Breast epithelium (tissue), 4 donors: ENCODE results near the gene SCUBE2. TPM values are rescaled to one million over a fixed set of nuclear protein-coding genes. Genes with fewer than 3 reads are reported as not detected.

Experiments
- DNase-seq, 2 donors: peaks; one replicate each; pipeline ENCODE4 v3.0.0-alpha.2; 2019; ENCODE audit warnings: low spot score in 2 of 2
- H3K27ac ChIP-seq, 2 donors: fragments of 200-600 bp; sonication (generic) in 1 of 2; one replicate each; pipeline ENCODE4 v1.5.1; 2016 to 2019; ENCODE audit warnings: mild to moderate bottlenecking in 1 of 2
- H3K27me3 ChIP-seq, 2 donors: fragments of 200-600 bp; sonication (generic) in 1 of 2; one replicate each; pipeline versions ENCODE4 v1.5.1 to v1.6.0; 2017 to 2019; ENCODE audit warnings: control low read depth in 1 of 2, mild to moderate bottlenecking in 1 of 2
- H3K36me3 ChIP-seq: fragments of 200-600 bp; one replicate; pipeline ENCODE4 v1.5.1; 2019
- H3K4me1 ChIP-seq, 2 donors: fragments of 200-600 bp; sonication (generic); one replicate each; pipeline ENCODE4 v1.5.1; 2016 to 2019; ENCODE audit warnings: control low read depth in 1 of 2
- H3K4me3 ChIP-seq, 3 donors: fragments of 200-600 bp; sonication (generic); 1 replicate in 2 of 3; 2 replicates in 1 of 3; pipeline ENCODE4 v1.5.1; 2016 to 2019; ENCODE audit warnings: mild to moderate bottlenecking in 3 of 3, moderate library complexity in 2 of 3
- H3K9me3 ChIP-seq, 2 donors: fragments of 200-600 bp; sonication (generic) in 1 of 2; one replicate each; pipeline ENCODE4 v1.5.1; 2016 to 2019; ENCODE audit warnings: control low read depth in 1 of 2
- CTCF ChIP-seq, 3 donors: fragments of 450-650 bp; IDR thresholded peaks; one replicate each; pipeline ENCODE4 v1.5.1; 2016 to 2017; ENCODE audit warnings: antibody characterized with exemption in 3 of 3, mild to moderate bottlenecking in 3 of 3, moderate library complexity in 3 of 3
- POLR2A ChIP-seq: fragments of 450-650 bp; IDR thresholded peaks from one replicate; pipeline ENCODE4 v1.6.1; 2016; ENCODE audit warnings: antibody characterized with exemption, mild to moderate bottlenecking, moderate library complexity
- POLR2AphosphoS5 ChIP-seq, 3 donors: sonication (generic); formaldehyde crosslinking; IDR thresholded peaks; one replicate each; pipeline ENCODE4 v1.6.1; 2017; ENCODE audit warnings: antibody characterized with exemption in 3 of 3
- intact Hi-C: fragments of 100-400 bp; cut with DNase I; formaldehyde crosslinking; loops from one replicate; pipeline ENCODE4 v1.15.1; 2023; ENCODE audit warnings: low total_unique reads
- total RNA-seq, 3 donors: library from RNA; depleted of rRNA; stranded (reverse); fragments of >200 nt; gene quantifications; one replicate each; pipeline ENCODE4 v1.1.0, GENCODE V29; 2016

The SCUBE2 gene
- total RNA-seq, 3 donors from 2014 or later, result 35.7 to 139 (median 78.7) TPM

GRCh38 chr11:9020916-9021315, 70.5 kb downstream of the SCUBE2 start:
- H3K4me3 ChIP-seq, result no peak overlapping the region
- no peaks in the 10 kb centered on the region for H3K27me3 ChIP-seq
- DNase-seq, result no peak
- H3K27ac ChIP-seq, result no peak overlapping the region
- intact Hi-C loops, result no loop called here
- no peaks in the 10 kb centered on the region for H3K9me3 ChIP-seq
- H3K36me3 ChIP-seq, result no peaks in the 10 kb centered on the region
- no peaks in the 10 kb centered on the region for H3K4me1 ChIP-seq
- TF ChIP-seq POLR2A (no peak), POLR2AphosphoS5 (IDR thresholded peaks at IDR 0.05) (no peak), CTCF (IDR thresholded peaks at IDR 0.05) (no peak)

GRCh38 chr11:9019861-9020260, 71.5 kb downstream of the SCUBE2 start:
- H3K27ac ChIP-seq, result no peak overlapping the region
- H3K27me3 ChIP-seq, result no peaks in the 10 kb centered on the region
- intact Hi-C loops, result no loop called here
- H3K4me1 ChIP-seq, result no peaks in the 10 kb centered on the region
- no peaks in the 10 kb centered on the region for H3K36me3 ChIP-seq
- TF ChIP-seq CTCF (IDR thresholded peaks at IDR 0.05) (no peak), POLR2AphosphoS5 (IDR thresholded peaks at IDR 0.05) (no peak), POLR2A (no peak)
- DNase-seq, result no peak
- no peaks in the 10 kb centered on the region for H3K9me3 ChIP-seq
- no peak overlapping the region for H3K4me3 ChIP-seq

- peak overlapping the region in 1 of 2 donors; percentile 27 for H3K27ac ChIP-seq
- DNase-seq, result no peak
- H3K36me3 ChIP-seq, result no peaks in the 10 kb centered on the region
- H3K4me1 ChIP-seq, result no peaks in the 10 kb centered on the region
- intact Hi-C loops, result no loop called here
- no peaks in the 10 kb centered on the region for H3K9me3 ChIP-seq
- no peak for TF ChIP-seq POLR2AphosphoS5 (IDR thresholded peaks at IDR 0.05)
- no peaks in the 10 kb centered on the region for H3K27me3 ChIP-seq
- no peak overlapping the region for H3K4me3 ChIP-seq
These were observed 73.6 kb downstream of the SCUBE2 start for GRCh38 chr11:9017773-9018172.

GRCh38 chr11:9016916-9017642, 74.3 kb downstream of the SCUBE2 start:
- H3K27ac ChIP-seq, result no peak overlapping the region
- TF ChIP-seq POLR2A (no peak), CTCF (IDR thresholded peaks at IDR 0.05) (no peak), POLR2AphosphoS5 (IDR thresholded peaks at IDR 0.05) (no peak)
- intact Hi-C loops, result no loop called here

GRCh38 chr11:9015677-9016076, 75.7 kb downstream of the SCUBE2 start:
- Histone ChIP-seq H3K27me3 (no peaks in the 10 kb centered on the region), H3K27ac (no peak overlapping the region), H3K9me3 (no peaks in the 10 kb centered on the region), H3K36me3 (no peaks in the 10 kb centered on the region), H3K4me3 (no peak overlapping the region), H3K4me1 (no peaks in the 10 kb centered on the region)
- TF ChIP-seq CTCF (IDR thresholded peaks at IDR 0.05) (peak; percentile 69 to 72 (median 69)), POLR2A (no peak), POLR2AphosphoS5 (IDR thresholded peaks at IDR 0.05) (peak in 2 of 3 donors; percentile 19 to 22)
- intact Hi-C loops, result no loop called here
- DNase-seq, result peak; percentile 51 to 56

More at GRCh38 chr11:9016916-9017642, 74.3 kb downstream of the SCUBE2 start:
- no peaks in the 10 kb centered on the region for H3K9me3 ChIP-seq
- H3K36me3 ChIP-seq, result no peaks in the 10 kb centered on the region
- H3K27me3 ChIP-seq, result no peaks in the 10 kb centered on the region
- no peak overlapping the region for H3K4me3 ChIP-seq
- DNase-seq, result no peak
- H3K4me1 ChIP-seq, result no peaks in the 10 kb centered on the region
